Measurements from ENCODE around the gene CCDC27. TPM values are rescaled to one million over a fixed set of nuclear protein-coding genes. Genes with fewer than 3 reads are reported as not detected.

CCDC27 gene
- polyA plus RNA-seq (ENCODE audit: insufficient read length in 10 of 10) = under 1 TPM in 9 of 10 donors, not detected in 1; 0.09 to 0.30 (median 0.16) TPM
- long read RNA-seq, donor 1, partial matches to known transcripts = 64 of 64 reads
- long read RNA-seq, donor 1, other reads (novel, unspliced or antisense) = 0 of 64 reads
- long read RNA-seq, donor 2 = 0 reads
- long read RNA-seq, donor 3 = 0 reads
- long read RNA-seq, donor 4 = 0 reads
- long read RNA-seq, donor 5 = 0 reads
- long read RNA-seq, donor 6 = 0 reads
- long read RNA-seq, donor 7, partial matches to known transcripts = 5 of 19 reads
- long read RNA-seq, donor 7, other reads (novel, unspliced or antisense) = 14 of 19 reads
- long read RNA-seq, donor 8, partial matches to known transcripts = 69 of 69 reads
- long read RNA-seq, donor 8, other reads (novel, unspliced or antisense) = 0 of 69 reads
- long read RNA-seq, donor 9 = 0 reads

DNA sequence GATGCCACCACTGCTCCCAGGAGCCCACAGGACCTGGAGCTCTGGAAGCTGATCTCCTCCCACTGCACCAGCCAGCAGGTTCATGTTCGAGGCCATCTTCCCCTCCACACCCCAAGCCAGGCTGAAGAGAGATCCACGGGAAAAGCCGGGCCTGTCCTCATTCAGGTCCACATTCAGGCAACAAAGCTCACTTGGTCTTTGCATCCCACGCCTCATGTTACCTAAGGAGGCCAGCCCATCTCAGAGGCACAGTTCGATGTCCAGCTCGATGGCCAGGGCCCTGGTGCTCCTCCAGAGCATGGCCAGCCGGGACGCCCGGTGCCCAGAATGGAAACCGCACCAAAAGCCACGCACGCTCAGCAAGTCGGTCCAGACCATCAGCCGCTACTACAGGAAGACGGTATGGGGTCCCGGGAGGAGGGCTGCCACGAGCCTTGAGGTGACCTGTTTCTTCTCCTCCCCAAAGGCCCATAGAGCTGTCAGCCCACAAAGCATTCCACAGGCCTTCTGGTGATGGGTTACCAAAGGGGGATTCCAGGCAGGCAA, at the start of gene CCDC27:
Gene CCDC27 (plus strand): TSS at position 51 of the 546 bp plus-strand sequence. CDS start 32 bp downstream, at position 83.
- DNase-seq = no peak

DNA sequence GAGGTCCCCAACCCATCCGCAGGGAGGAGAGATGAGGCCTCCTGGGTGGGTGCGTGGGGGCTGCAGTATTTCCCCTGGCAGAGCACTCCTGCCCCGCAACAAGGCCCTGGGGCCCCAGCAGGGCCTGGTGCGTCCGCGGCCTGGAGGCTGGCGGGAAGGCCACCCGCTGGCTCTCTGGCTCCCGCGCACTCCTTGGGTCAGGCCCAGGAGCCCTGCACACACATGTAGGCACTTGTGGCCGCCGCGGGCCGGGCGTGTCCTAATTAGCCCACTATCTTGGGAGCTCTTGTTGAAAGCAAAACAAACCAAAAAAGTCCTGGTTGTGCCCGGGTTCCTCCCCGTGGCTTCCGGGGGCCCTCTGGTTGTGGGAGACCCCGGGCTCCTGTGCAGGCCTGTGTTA, 49.7 kb upstream of the CCDC27 start:
- no peak for DNase-seq

DNA sequence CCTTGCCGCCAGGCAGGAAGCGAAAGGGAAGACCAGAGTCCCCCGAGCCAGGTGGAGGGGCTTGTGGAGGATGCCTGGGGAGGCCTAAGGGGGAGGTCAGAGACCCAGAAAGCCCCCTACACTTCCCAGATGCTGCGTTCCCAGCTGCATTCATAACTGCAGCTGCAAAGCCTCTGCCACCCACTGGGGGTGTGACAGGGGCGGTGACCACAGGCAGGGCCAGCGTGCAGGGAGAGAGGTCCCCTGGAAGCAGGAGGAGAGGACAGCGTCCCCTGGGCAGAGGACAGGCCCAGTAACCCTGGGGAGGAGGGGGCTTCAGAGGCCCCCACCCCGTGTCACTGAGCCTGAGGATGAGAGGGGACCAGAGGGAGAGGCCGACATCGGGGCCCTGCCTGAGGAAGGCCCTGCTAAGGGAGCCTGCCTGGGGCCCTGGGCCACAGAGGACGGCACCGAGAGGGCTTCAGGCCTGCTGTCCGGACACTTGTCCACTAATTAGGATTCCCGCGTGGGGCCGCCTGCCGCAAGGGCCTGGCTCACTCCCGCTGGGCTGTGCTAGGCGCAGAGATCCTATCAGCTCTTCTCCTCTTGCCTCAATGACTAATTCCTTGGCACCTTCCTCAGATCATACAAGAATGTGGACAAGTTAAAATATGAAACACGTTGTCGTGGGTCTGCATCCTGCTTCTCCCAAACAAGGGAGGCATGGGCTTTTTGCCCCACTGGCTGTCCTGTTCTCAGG, 49.1 kb upstream of the CCDC27 start:
- no peak for DNase-seq

DNA sequence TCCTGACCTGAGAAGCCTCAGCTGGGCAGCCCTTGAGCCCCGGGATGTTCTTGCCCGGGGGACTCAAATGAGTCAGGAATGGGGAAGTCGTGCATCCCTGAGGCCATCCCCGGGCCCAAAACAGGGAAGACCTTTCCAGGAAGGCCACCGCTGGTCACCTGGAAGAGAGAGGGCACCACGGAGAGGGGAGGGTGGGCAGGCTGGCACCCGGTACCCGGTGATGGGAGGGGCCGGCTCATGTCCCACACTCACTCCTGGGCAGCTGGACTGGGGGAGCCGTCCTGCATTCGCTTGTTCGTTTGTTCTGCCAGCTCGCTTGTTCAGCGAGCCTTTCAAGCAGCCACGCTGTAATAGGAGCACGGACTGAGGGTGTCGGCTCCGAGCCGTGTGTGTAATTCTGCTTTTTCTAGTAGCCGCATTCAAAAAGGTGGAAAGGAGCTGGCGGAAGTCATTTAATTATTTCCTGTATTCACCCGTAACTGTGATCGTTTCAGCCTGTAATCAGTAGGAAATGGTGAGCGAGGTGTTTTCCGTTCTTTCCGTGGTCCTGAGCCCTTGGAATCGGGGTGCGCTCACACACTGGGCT, 48.4 kb upstream of the CCDC27 start:
- no peak for DNase-seq

DNA sequence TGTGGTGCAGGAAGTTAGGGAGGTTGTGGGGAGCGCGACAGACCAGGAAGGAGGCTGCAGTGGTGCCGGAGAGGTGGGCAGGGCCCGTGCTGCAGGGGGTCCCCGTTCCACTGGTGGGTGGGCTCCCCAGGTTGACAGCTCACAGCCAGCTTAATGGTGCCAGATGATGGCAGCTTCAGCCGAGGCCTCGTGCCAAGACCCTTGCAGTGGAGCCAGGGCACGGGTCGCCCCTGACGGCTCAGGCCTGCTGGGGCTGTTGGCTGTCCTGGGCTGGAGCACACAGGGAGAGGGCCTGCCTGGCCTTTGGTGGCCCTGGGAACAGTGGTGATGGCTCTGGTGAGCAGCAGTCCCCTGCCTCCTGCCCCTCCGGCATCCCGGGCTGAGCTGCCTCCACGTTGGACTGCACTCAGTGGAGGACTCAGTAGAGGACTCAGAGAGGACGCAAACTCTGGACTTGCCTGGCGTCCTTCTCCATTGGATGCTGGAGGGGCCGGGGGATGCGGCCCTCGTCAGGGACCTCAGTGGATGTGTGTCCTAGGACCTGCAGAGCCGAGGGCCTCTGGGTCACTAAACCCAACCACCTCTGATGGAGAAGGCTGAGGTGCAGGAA, 46.8 kb upstream of the CCDC27 start:
- no peak for DNase-seq

DNA sequence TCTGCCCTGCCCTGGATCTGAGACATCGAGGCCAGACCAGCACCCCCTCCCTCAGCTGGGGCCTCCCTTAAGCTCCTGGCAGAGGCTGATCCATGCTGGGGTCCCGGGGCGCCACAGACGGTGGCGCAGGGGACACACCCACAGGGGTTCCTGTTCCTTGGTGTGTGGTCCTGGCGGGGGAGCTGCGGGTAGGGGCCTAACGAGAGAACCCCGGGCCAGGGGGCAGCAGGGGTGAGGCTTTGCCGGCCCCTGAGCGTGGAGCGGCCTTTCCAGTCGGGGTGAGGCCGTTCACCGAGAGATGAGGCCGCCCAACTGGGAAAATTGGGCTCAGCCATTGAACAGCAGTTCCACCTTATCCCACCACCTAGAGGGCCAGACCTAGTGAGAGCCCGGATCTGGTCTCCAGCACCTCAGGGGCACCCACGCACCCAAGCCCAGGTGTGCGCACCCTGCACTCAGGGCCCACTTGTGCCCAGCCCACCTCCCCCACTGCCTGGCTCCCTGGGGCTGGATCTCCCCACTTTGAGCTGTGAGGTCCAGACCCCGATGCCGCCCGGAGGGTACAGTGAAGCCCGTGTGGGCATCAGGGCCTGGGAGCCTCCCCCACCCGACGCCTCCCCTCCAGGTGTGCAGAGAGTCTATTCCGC, 45.5 kb upstream of the CCDC27 start:
- DNase-seq = no peak

DNA sequence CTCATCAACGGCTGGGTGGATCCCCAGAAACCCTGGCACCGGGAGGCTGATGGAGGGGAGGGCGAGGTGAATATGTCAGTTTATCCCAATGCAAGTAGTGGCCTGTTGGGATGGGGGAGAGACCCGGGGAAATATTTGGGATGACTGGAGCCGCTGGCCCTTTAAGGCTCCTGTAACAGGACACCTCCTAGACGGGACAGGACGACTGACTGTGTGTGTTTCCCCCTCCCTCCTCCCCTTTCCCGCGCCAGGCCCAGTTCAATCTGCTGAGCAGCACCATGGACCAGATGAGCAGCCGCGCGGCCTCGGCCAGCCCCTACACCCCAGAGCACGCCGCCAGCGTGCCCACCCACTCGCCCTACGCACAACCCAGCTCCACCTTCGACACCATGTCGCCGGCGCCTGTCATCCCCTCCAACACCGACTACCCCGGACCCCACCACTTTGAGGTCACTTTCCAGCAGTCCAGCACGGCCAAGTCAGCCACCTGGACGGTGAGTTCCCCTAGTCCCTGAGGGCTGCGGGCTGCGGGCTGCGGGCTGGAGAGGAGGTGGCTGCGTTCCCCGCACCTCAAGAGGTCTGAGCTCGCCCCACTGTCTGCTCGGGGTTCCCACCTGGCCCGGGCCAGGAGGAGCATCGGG, 44.8 kb upstream of the CCDC27 start:
- DNase-seq = no peak

DNA sequence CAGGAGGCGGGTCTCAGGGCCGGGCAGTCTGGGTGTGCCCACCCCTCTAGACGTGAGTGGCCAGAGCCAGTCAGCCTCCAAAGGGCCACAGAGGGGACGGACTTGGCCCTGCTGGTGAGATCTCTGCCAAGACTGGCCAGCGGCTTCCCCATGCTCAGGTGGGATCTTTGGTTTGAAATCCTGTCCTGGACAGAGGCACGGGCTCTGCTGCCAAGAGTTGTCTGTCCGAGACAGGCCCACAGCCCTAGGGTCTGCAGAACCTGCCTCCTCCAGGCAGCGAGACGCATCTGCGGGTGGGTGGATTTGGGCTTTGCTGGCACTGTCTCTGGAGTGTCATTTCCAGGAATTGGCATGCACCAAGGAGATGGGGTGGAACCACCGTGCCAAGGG, 44.3 kb upstream of the CCDC27 start:
- no peak for DNase-seq

DNA sequence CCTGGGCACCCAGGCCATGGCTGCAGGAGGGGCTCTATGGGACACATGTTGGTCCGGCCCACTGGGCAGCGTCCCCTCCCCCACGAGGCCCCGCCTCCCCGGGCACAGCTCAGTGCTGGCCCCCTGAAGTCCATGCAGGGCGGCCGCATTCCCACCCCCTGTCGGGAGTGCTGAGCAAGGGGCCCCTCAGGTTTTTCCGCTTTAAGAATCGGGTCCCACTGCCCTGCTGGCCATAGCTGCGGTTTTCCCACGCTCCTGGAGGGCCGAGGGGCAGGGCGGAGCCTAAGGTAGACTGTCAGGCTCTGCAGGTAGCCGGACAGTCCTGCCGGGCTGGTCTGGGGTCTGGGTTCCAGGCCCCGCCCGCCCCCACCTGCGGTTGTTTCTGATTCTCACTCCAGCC, 43.5 kb upstream of the CCDC27 start:
- DNase-seq = no peak

DNA sequence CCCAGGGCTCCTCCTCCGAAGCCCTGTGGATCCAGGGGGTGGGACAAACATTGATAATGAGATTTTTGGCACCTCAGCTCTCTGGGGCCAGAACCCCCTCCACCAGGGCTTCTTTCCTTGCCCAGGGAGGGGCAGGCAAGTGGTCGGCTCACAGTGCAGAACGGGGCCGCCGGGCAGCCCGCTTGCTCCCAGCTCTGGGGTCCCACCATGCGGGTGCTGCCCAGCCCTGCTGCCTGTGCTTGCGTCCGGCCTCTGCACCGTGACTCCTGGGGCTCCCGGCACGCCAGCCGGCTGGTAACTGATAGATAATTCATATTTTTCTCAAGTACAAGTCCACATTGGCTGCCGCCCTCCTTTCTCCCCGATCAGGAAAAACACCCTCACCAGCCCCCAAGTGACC, 42.0 kb upstream of the CCDC27 start:
- no peak for DNase-seq

DNA sequence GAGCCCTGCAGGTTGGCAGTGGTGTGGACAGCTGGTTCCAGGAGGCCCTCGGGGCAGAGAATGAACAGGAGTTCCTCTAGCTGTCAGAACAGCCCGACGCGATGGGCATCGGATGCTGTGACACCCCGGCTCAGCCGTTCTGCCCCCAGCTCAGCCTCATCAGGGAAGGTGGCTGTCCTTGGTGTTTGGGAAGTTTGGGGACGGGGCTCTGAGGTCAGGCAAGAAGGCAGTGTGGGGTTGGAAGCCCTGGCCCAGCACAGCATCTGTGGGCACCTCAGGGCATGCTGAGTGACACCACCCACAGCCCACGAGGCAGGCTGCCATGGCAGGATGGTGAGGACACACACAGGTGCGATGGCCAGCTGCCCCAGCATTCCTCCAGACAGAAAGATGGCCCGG, 40.9 kb upstream of the CCDC27 start:
- DNase-seq = no peak

DNA sequence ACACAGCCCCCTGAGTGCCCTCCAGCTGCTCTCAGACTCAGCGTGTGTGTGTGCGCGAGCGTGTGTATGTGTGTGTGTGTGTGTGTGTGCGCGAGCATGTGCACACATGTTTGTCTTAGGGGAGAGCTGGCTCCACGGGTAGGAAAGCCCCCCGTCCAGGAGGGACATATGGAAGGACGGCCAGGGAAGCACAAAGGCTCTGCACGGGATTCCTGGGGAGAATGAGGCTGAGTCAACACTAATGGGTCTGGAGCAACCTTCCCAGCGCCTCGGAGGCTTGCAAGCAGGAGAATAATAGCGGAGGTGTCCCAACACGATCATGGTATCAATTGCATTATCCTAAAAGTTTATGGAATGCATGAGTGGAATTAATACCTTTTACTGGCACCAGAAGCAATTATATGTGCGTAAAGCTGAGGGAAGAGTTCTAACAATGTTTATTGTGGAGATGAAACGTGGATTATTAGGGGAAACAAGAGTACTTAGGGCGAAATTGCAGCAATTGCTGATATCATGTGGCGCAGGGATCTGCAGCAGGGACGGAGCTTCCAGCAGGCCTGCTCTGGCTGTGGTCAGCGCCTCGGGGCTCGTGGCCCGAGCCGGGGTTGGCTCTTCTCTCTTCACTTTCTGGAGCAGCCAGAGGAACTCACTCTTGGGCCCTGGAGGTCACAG, 40.3 kb upstream of the CCDC27 start:
- DNase-seq = peak in 1 of 3 donors; percentile 36

DNA sequence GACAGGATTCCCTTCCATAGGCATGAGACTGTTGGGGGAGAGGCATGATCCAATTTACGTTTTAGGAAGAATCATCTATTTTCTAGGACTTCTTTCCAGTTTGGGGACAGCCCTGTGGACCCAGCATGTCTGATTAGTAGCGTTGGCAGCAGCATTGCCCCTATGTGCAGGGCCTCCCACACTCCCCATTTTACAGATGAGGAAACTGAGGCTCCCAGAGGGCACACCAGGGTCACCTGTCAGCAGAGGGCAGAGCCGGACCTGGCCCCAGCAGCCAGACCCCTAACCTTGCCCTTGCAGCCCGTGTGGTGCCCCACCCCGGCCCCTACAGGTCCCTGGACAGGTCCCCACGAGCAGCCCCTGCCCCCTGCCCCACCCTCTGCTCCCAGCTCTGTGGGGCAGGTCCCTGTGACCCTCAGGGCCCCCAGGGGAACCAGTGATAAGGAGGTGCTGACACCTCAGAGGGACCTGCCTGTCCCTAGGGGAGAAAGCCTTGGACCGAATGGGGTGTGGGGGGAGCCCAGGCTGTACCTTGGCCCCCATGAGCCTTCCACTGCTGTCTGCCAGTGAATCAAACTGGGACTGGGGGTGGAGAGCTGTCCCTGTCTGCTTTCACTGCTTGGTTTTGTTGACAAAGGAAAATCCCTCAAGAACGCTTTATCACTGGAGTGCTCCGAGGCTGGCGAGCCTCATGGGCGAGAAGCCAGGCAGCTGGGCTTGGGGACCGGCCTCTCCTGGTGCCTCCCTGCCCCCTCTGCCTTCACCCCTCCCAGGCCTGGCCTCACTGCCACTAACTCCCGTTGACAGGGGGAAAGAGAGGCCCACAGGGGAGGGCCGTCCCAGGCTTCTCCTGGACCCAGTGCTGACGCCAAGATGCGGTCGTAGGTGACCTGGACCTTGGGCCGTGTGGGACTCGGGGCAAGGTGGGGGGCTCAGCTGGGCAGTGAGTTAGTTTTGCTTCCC, 39.4 kb upstream of the CCDC27 start:
- DNase-seq = peak in 1 of 3 donors; percentile 62

DNA sequence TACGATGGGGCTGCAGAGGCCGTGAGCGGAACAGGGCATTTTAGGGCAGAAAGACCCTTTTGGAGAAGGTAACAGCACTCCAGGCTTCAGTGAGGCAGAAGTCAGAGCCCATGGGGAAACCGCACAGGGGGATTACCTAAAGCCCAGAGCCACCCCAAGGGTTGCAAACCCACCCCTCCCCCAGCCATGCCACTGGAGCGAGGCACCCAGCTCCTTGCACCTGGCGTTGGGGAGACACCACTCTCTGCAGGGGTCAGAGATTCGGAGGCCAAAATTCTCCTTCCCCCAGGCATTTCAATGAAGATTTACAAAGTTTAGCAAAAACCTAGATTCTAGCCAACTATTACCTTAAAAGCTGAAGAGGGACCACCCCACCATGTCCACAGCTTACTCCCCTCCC, 38.4 kb upstream of the CCDC27 start:
- no peak for DNase-seq

DNA sequence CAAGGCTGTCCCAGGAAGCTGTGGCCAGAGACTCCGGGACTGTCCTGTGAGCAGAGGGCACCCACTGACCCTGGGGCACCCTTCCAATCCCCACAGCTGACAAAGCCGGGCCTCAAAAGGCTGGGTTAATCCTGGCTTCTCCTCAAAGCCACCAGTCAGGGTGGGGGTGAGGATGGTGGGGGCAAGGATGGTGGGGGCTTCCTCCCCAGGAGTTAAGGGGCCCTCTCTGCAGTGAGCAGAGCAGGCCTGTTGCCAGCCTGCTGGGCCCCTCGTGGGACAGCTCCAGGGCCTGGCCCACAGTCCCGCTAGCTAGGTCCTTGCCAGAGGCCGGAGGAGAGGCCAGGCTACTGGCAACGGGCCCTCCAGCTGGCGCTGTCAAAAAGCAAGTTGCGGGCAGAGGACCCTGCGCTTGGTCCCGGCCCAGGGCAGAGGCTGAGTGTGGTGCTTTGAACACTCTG, 37.9 kb upstream of the CCDC27 start:
- peak; percentile 45 to 69 (median 58) for DNase-seq

DNA sequence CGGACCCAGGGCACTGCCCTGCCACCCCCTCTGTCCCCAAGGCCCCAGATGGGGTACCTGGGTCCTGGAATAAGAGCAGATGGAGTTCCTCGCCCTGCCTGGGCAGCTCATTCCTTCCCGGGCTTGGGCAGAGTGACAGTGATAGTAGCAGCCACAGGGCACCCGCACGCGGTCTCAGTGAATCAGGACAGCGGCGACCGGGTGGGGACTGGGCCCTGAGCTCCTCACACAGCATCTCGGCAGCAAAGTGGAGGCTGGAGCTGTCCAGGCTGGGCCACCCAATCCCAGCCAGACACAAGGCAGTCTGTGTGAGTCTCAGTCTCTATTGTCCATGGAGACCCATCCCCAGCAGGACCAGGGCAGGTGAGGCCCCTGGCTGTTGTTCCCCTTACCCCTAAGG, 37.4 kb upstream of the CCDC27 start:
- DNase-seq = no peak

DNA sequence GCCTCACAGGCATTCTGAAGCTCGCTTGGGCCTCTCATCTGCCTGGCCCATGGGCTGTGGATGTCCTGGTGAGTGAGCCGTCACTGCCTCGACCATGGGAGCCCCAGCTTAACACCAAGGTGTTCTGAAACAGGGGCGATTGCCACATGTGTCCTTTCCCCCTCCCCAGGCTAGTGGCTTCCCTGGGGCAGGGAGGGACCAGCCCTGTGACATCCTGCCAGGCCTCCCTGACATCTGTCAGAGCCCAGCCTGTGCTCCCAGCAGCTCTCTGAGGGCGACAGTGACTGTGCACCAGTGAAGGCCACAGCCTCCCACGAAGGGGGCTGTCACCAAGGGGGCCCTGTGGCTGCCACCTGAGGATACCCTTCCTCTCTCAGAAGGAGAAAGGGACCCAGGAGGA, 35.9 kb upstream of the CCDC27 start:
- DNase-seq = no peak

DNA sequence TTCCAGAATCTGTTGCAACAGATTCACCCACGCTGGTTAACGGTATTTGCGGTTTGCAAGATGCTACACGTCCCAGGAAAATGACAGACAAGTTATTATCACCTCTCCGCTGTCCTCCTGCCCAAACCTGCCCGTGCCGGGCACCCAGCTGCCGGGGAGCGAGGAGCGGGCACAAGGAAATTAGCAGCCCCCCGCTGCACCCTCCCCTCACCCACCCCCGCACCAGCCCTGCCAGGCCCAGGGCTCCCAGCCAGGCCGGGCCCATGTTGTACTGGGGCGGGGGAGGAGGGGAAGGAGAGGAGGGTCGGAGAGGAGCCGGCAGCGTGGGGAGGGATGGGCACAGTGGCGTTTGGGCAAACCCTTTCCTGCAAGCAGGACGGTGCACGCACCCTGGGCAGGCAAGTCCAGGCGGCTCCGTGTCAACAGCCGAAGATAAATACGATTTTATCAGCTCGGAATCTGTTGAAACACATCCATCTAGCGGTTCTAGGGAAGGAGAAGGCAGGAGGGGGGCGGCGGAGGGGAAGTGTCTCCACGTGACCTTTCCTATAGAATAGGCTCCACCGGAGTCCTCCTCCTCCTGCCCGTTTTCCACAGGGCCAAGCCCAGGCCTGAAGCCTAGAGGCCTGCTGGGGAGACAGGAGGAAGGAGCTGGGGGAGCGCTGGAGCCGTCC, 35.1 kb upstream of the CCDC27 start:
- DNase-seq = no peak

All from muscle of back (tissue), 13 donors.